Right atrium auricular region (tissue), 2 donors: ENCODE measurements around the gene HMGN3. TPM values are rescaled to one million over a fixed set of nuclear protein-coding genes. Genes with fewer than 3 reads are reported as not detected.
A peak's percentile ranks its signal among the peaks of the same experiment; 100 is the strongest.

ENCODE experiments used
- DNase-seq: peaks from one replicate; pipeline ENCODE4 v3.0.0-alpha.2; 2019; ENCODE audit warnings: low spot score
- H3K27ac ChIP-seq, 2 donors: fragments of 200-600 bp; sonication (generic); 1 replicate in 1 of 2; 2 replicates in 1 of 2; pipeline ENCODE4 v1.5.1; 2016 to 2019
- H3K27me3 ChIP-seq, 2 donors: fragments of 200-600 bp; sonication (generic); one replicate each; pipeline versions ENCODE4 v1.5.1 to v1.6.0; 2017 to 2019
- H3K36me3 ChIP-seq: fragments of 200-600 bp; sonication (generic); one replicate; pipeline ENCODE4 v1.5.1; 2016
- H3K4me1 ChIP-seq, 2 donors: fragments of 200-600 bp; sonication (generic); one replicate each; pipeline versions ENCODE4 v1.5.1 to v1.6.0; 2017 to 2019
- H3K4me3 ChIP-seq, 2 donors: fragments of 200-600 bp; sonication (generic); 1 replicate in 1 of 2; 2 replicates in 1 of 2; pipeline ENCODE4 v1.5.1; 2017 to 2019; ENCODE audit warnings: mild to moderate bottlenecking in 1 of 2, moderate library complexity in 1 of 2
- H3K9me3 ChIP-seq, 2 donors: fragments of 200-600 bp; sonication (generic); one replicate each; pipeline ENCODE4 v1.5.1; 2019
- CTCF ChIP-seq, 2 donors: fragments of 200-600 bp; sonication (generic); IDR thresholded peaks; one replicate each; pipeline ENCODE4 v1.5.1; 2019; ENCODE audit warnings: antibody characterized with exemption in 2 of 2
- total RNA-seq, 2 donors: library from RNA; depleted of rRNA; stranded (reverse); fragments of >200 nt; gene quantifications; one replicate each; pipeline ENCODE4 v1.1.0, GENCODE V29; 2016

Gene HMGN3
- total RNA-seq, 2 donors from 2014 or later = 77.0 to 152 TPM

- no peak for TF ChIP-seq CTCF (IDR thresholded peaks at IDR 0.05)
- Histone ChIP-seq H3K36me3 (no peaks in the 10 kb centered on the region), H3K4me1 (no peaks in the 10 kb centered on the region), H3K4me3 (no peak overlapping the region), H3K27me3 (no peaks in the 10 kb centered on the region), H3K9me3 (no peaks in the 10 kb centered on the region), H3K27ac (no peak overlapping the region)
- no peak for DNase-seq
Measured at GRCh38 chr6:79250559-79250958, 16.1 kb upstream of the HMGN3 start.

GRCh38 chr6:79250107-79250514, 15.6 kb upstream of the HMGN3 start:
- no peak overlapping the region for H3K4me3 ChIP-seq
- no peak for TF ChIP-seq CTCF (IDR thresholded peaks at IDR 0.05)
- no peak overlapping the region for H3K27ac ChIP-seq
- no peaks in the 10 kb centered on the region for H3K9me3 ChIP-seq
- no peaks in the 10 kb centered on the region for H3K36me3 ChIP-seq
- no peak for DNase-seq
- H3K27me3 ChIP-seq = no peaks in the 10 kb centered on the region
- H3K4me1 ChIP-seq = no peaks in the 10 kb centered on the region

GRCh38 chr6:79249136-79249535, 14.7 kb upstream of the HMGN3 start:
- Histone ChIP-seq H3K27ac (no peak overlapping the region), H3K4me1 (no peaks in the 10 kb centered on the region), H3K4me3 (no peak overlapping the region), H3K27me3 (no peaks in the 10 kb centered on the region), H3K36me3 (no peaks in the 10 kb centered on the region), H3K9me3 (no peaks in the 10 kb centered on the region)
- no peak for TF ChIP-seq CTCF (IDR thresholded peaks at IDR 0.05)
- DNase-seq = no peak

GRCh38 chr6:79246891-79247290, 12.4 kb upstream of the HMGN3 start:
- Histone ChIP-seq H3K4me1 (no peaks in the 10 kb centered on the region), H3K36me3 (no peaks in the 10 kb centered on the region), H3K4me3 (no peak overlapping the region), H3K27ac (no peak overlapping the region), H3K9me3 (no peaks in the 10 kb centered on the region), H3K27me3 (no peaks in the 10 kb centered on the region)
- no peak for DNase-seq
- no peak for TF ChIP-seq CTCF (IDR thresholded peaks at IDR 0.05)

GRCh38 chr6:79241228-79241627, 6.7 kb upstream of the HMGN3 start:
- Histone ChIP-seq H3K4me1 (peaks cover 0 to 20% of the 10 kb centered on the region in 2 donors), H3K4me3 (no peak overlapping the region), H3K9me3 (no peaks in the 10 kb centered on the region), H3K36me3 (no peaks in the 10 kb centered on the region), H3K27ac (no peak overlapping the region), H3K27me3 (no peaks in the 10 kb centered on the region)
- no peak for DNase-seq
- TF ChIP-seq CTCF (IDR thresholded peaks at IDR 0.05) = no peak

GRCh38 chr6:79240509-79240908, 6.0 kb upstream of the HMGN3 start:
- no peaks in the 10 kb centered on the region for H3K36me3 ChIP-seq
- H3K27ac ChIP-seq = peak overlapping the region in 1 of 2 donors; percentile 33
- H3K4me3 ChIP-seq = no peak overlapping the region
- no peak for TF ChIP-seq CTCF (IDR thresholded peaks at IDR 0.05)
- DNase-seq = no peak
- no peaks in the 10 kb centered on the region for H3K27me3 ChIP-seq
- no peaks in the 10 kb centered on the region for H3K9me3 ChIP-seq
- peaks cover 0 to 20% of the 10 kb centered on the region in 2 donors for H3K4me1 ChIP-seq
